22Rv1 (cell line): ENCODE data around the gene ZNF594.

Experiments used
- H3K27ac ChIP-seq: fragments of 450-650 bp; 2 replicates; pipeline ENCODE4 v1.5.1; 2017
- ZFX ChIP-seq: fragments of 450-650 bp; IDR thresholded peaks from 2 replicates; pipeline ENCODE4 v1.6.1; 2017; ENCODE audit warnings: antibody characterized with exemption, borderline replicate concordance
- TF ChIP-seq, protein P1 (sequence below): fragments of 450-650 bp; IDR thresholded peaks from 2 replicates; pipeline ENCODE4 v1.5.1; 2017; ENCODE audit warnings: mild to moderate bottlenecking

The ZNF594 gene

DNA sequence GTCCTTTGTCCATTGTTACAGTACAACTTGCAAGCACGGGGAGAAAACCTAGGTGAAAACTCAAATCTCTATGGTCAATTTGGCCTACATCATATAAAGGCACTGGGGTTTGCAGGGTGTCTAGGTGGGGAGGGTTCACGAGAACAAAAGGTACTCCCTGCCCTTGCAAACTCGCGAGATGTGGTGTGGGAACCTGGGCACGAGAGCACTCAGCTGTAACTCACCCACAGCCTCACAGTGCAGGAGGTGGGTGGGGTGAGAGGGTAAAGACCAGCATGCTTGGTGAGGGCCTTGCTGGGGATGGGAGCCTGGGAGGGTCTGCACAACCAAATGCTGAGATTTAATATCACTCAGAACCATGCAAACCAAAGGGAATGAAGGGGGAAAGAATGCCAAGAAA is 18.4 kb upstream of the ZNF594 start:
- no peak overlapping the region for H3K27ac ChIP-seq
- TF ChIP-seq, protein P1, sequence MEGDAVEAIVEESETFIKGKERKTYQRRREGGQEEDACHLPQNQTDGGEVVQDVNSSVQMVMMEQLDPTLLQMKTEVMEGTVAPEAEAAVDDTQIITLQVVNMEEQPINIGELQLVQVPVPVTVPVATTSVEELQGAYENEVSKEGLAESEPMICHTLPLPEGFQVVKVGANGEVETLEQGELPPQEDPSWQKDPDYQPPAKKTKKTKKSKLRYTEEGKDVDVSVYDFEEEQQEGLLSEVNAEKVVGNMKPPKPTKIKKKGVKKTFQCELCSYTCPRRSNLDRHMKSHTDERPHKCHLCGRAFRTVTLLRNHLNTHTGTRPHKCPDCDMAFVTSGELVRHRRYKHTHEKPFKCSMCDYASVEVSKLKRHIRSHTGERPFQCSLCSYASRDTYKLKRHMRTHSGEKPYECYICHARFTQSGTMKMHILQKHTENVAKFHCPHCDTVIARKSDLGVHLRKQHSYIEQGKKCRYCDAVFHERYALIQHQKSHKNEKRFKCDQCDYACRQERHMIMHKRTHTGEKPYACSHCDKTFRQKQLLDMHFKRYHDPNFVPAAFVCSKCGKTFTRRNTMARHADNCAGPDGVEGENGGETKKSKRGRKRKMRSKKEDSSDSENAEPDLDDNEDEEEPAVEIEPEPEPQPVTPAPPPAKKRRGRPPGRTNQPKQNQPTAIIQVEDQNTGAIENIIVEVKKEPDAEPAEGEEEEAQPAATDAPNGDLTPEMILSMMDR = no peak
- no peak for TF ChIP-seq ZFX

DNA sequence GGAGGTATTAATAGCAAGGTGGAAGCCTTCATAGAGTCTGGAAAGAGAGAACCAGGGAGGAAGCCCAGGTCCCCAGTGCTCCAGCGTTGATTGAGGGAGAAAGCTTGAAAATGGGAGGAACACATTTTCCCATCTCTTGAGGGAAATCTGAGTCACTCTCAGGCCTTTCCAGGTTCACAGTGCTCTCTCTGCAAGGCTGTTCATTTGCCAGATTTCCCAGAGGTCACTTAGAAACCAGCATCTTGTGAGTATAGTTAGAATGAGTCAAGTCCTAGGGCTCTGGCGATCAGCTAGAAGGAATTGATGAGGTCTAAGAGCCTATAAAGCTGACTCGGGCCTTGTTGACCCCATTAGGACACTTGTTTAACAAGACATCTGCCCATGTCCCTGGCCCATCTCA is 17.7 kb upstream of the ZNF594 start:
- H3K27ac ChIP-seq = no peak overlapping the region
- TF ChIP-seq, protein P1 = no peak
- no peak for TF ChIP-seq ZFX

GRCh38 chr17:5203908-5204294 is 12.2 kb upstream of the ZNF594 start:
- H3K27ac ChIP-seq = no peak overlapping the region
- TF ChIP-seq ZFX = no peak
- TF ChIP-seq, protein P1 = no peak

GRCh38 chr17:5203178-5203907 is 11.7 kb upstream of the ZNF594 start:
- H3K27ac ChIP-seq = no peak overlapping the region
- TF ChIP-seq, protein P1 = no peak
- TF ChIP-seq ZFX = no peak

GRCh38 chr17:5201011-5201410 is 9.3 kb upstream of the ZNF594 start:
- H3K27ac ChIP-seq = peak overlapping the region; percentile 42
- TF ChIP-seq ZFX = no peak
- TF ChIP-seq, protein P1 = no peak

- TF ChIP-seq ZFX = no peak
- TF ChIP-seq, protein P1 = no peak
- H3K27ac ChIP-seq = peak overlapping the region; percentile 42; the same call in 1 of the 2 replicates
Measured at GRCh38 chr17:5200360-5200759, 8.7 kb upstream of the ZNF594 start.

GRCh38 chr17:5198472-5198871 is 6.8 kb upstream of the ZNF594 start:
- no peak overlapping the region for H3K27ac ChIP-seq
- TF ChIP-seq, protein P1 = no peak
- no peak for TF ChIP-seq ZFX
